NCI-H1417 (cell line): ENCODE measurements around the gene WFDC1.

ENCODE experiments used
- DNase-seq, 3 experiments: peaks; one replicate each; lab custom pipeline; 2025; lab: John Stamatoyannopoulos, UW

Gene WFDC1

DNA sequence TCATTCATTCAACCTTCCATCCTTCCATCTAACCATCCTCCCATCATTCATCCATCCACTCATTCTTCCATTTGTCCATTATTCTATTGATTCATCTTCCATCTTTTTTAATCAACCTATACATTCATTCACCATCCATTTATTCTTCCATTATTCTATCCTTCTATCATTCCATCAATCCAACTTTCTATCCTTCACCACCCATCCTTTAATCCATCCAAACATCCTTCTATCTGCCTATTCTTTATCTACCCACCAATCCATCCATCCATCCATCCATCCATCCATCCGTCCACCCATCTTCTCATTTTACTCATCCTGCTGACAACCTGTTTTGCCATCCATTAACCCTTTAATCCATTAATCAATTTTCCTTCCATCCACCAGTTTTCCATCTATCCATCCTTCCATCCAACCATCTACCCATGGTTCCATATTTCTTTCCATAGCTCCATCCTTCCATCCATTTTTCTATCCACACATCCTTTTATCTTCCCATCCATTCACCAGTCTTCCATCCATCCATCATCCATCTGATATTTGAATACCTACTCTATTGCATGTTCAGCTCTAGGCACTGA is 21.8 kb upstream of the WFDC1 start:
- no peak for DNase-seq

- no peak for DNase-seq
Measured at GRCh38 chr16:84274515-84274914, 20.2 kb upstream of the WFDC1 start.

DNA sequence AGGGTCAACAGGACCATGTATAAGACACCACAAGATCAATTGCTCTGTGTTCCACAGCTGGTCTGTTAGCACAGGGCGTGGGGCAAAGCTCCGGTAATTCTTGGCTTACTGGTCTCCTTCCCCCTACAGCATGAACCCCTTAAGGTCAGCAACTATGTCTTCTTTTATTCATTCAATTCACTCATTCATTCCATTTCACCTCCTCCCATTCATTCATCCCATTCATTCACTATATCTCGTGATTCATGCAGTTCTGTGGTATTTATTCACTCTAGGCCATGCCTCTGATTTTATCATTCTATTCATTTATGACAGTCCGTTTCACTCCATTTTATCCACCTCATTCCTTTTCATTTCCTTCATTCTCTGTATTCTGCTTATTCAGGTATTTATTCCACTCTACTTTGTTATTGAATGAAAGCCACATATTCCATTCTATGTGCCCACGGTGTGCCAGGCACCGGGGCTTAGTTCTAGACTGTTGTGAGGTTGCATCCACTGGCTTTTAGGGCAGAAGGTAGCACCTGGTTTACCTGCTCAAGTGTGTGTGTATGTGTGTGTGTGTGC is 19.0 kb upstream of the WFDC1 start:
- DNase-seq: no peak

GRCh38 chr16:84277244-84277823 is 17.3 kb upstream of the WFDC1 start:
- DNase-seq: peak; percentile 26 to 73 (median 54)

GRCh38 chr16:84278333-84278732 is 16.3 kb upstream of the WFDC1 start:
- no peak for DNase-seq

DNA sequence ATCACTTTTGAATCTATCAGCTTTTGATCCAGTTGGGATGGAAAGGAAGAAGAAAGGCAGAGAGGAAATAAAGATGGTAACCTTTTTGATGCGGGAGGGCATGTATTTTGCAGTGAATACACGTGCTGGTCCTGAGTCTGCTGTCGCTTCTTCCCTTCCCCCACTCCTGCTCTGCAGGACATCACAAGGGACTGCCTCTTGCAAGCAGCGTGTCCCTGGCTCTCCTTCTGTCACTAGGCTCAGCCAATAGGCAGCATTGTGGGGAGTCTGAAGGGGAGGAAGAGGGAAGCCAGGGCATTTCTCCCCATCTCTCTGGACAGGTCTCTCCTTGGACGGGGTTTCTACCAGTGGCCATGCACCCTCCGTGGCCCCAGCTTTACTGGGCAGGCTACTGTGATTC is 15.7 kb upstream of the WFDC1 start:
- DNase-seq: peak in 2 of 3 experiments; percentile 7 to 34

GRCh38 chr16:84279881-84280280 is 14.8 kb upstream of the WFDC1 start:
- no peak for DNase-seq

DNA sequence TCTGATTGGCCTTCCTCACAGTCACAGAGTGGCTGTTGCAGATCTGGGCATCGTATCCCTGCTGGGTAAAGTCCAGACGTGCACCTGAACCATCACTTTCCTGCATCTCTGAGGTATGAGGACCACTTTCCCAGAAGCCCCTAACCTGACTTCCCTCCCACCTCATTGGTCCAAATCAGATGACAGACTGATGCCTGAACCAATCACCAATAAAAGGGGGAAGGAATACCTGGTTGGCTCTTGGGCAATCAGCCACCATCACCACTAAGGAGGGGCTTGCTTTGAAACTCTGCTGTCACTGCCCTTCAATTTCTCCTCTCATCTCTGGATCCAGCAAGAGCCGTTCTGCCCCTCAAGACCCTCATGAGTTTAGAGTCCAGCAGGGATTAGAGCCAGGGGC is 13.6 kb upstream of the WFDC1 start:
- no peak for DNase-seq

GRCh38 chr16:84282533-84282932 is 12.1 kb upstream of the WFDC1 start:
- DNase-seq: no peak

DNA sequence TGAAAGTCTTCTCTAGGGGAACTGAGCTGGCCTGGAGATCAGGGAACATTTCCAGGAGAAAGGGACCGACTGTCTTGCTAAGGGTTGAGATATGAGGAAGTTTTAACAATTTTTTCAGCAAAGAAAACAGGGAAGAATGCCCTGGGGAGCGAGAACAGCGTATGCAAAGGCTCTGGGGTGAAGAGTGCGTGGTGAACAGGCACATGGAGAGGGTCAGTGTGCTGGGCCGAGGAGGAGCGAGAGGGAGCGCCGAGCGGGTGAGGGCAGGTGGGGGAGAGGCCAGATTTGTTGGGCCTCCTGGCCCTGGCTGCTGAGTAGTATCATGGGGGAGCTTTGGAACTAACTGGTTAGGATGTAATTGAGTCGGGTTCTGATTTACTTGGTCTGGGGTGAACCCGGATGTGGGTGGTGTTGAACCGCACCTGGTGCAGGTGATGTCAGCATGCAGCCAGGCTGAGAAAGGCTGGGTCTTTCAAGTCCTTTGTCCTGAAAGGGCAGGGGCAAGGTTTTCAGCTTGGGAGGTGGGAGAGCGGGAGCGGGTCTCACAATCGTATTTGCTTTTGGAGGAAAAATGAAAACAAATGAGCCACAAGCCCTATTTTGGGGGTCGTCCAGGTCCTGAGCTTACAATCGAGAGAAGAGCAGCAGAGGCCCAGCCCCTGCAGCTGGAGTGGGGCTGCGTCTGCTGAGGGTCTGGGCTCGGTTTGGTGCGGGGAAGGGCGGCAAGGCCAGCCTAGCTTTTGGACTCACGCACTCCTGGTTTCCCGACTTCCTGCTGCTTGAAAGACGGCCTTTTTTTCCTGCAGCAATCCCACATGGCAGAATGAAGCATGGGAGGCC is 11.1 kb upstream of the WFDC1 start:
- DNase-seq: no peak

DNA sequence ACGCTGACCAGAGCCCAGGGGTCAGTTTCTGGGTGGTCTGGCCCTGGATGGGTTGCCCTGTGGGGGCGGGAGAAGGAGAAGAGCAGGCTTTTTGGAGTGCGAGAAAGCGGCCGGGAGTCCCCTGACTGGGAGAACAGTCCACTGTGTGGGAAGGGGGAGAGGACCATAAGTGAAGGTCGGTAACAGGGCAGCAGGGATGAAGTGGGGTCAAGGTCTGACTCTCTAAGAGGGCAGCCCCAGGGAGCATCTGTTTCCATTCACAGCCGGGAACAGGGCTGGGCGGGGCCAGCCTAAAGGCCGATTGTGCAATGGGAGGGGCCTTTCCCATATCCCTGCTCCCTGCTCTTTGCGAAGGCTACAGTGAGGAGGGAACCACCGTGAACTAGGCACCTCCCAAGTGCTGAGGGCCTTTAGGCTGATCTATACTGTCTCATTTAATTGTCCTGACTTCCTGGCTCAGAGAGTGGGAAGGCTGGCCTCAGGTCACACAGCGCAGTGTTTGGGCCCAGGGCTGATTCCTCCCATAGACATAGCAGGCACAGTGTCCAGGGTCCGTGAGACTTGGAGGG is 10.4 kb upstream of the WFDC1 start:
- no peak for DNase-seq

DNA sequence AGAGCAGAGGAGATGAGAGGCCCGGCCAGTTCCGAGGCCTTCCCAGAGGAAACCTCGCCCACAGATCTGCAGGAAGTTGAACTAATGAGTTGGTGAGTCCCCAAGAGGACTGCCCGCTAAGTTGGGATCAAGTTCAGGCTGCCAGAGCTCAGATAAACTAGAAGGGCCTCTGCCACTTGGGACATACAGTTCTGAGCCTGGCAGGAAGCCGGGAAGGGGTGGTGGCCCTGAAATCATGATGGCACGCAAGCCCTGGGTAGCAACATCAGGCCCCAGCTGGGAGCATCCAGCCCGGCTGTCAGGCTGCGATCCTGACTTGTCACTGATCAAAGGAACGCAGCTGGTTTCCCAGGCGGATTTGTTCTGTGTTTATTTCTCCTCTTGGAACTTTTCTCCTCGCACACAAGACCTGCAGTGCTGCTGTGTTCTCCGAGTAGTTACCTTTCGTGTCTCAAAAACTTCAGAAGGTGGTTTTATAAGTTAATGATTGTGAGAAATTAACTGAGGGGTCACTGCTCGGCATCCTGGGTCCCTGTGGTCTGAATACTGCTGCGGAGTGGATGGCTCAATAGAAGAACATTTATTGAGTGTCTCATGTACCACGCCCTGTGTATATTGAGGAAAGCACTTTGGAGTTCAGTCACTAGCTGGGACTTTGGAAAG is 8.0 kb upstream of the WFDC1 start:
- no peak for DNase-seq

DNA sequence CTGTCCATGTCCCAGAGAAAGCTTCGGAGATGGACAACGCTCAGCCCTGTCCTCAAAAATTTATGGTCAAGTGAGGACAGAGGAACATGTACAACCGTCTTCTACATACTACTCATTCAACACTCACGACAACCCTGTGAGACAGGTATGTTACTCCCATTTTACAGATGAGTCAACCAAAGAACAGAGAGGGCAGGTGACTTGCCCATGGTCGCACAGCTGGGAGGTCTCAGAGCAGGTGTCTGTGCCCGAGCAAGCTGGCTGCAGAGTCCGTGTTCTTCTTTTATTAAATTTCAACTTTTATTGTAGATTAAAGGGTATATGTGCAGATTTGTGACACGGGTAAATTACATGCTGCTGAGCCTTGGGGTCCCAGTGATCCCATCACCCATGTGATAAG is 5.8 kb upstream of the WFDC1 start:
- DNase-seq: no peak

- DNase-seq: no peak
Measured at GRCh38 chr16:84291226-84291625, 3.5 kb upstream of the WFDC1 start.

GRCh38 chr16:84292011-84292410 is 2.7 kb upstream of the WFDC1 start:
- DNase-seq: peak in 1 of 3 experiments; percentile 32

DNA sequence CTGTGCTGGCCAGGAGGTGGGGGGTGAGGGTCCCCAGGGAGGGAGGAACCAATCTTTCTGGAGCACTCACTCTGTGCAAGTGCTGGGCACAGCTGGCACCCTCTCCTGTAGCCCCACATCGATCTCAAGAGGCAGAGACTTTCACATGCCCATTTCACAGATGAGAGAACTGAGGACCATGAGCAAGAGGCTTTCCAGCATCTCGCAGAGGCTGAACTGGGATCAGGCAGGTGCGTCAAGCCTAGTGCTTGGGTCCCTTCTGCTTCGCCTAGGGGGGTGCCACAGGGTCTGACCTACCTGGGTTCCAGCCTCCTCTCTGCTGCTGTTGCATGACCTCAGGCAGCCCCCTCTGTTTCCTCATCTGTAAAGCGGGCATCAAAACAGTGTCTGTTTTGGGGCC is 1.3 kb upstream of the WFDC1 start:
- DNase-seq: no peak

DNA sequence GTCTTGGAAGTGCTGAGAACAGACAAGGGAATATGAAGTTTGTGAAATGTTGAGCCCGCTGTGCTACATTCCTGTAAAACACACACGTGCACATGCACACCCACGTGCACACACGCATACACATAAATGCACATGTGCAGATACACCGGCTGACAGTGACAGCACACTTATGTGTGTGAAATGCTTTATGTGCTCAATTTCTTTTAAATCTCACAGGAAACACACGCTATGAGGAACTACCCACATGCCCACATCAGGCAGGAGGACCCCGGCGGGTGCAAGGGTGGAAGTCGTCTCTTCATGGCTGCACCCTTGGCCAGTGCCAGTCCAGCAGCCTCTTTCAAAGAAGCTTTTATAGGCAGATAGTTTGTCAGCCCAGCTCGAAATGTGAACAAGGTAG is 561 bp upstream of the WFDC1 start:
- DNase-seq: no peak

DNA sequence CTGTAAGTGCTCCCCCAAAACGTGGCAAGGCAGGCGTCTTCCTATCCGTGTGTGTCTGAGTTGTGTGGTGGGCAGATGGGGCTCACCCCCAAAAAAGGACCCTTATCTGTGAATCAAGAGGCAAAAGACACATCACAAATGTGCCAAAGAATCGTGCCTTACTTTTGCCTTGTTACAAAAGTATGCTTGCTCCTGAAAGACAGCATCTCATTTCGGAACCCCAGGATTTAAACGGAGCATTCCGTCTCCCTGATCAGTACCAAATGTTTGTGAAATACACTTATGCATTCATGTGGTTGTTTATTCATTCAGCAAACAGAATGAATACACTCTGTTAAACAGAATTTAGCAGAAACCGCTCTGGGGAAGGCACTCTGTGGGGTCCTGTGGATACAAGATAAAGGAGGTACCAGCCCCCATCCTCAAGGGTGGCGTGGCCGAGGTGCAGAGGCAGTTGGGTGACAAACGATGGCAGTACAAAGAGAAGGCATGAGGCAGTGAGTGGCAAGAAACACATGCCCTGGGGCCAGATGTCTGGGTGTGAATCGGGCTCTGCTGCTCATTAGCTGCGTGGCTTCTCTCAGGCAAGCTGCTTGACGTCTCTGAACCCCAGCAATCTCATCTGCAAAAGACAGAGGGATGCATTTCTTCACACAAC is 654 bp downstream of the WFDC1 start:
- no peak for DNase-seq

DNA sequence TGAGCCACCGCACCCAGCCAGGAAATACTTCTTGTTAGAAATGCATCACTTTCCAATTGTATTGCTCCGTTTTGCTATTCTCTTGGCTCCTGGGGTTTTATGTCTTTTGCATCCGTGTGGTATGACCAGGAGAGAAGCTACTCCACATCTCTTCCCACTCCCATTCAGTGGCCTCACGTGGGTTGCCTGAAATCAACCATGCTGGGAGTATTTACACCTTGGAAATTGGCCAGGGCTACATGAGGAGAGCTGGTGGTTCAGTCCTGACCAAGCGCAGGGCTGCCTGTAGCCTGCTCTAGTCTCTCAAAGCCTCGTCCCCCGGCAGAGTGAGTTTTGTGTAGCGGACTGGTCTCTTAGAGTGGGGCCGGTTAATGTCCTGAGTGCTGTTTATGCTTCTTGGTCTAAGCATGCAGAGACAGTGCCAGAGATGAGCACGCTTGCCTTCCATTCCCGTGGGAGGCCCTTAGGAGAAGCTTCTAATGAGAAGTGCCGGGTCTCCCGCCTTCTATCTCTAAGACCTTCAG is 3.8 kb downstream of the WFDC1 start:
- DNase-seq: no peak

DNA sequence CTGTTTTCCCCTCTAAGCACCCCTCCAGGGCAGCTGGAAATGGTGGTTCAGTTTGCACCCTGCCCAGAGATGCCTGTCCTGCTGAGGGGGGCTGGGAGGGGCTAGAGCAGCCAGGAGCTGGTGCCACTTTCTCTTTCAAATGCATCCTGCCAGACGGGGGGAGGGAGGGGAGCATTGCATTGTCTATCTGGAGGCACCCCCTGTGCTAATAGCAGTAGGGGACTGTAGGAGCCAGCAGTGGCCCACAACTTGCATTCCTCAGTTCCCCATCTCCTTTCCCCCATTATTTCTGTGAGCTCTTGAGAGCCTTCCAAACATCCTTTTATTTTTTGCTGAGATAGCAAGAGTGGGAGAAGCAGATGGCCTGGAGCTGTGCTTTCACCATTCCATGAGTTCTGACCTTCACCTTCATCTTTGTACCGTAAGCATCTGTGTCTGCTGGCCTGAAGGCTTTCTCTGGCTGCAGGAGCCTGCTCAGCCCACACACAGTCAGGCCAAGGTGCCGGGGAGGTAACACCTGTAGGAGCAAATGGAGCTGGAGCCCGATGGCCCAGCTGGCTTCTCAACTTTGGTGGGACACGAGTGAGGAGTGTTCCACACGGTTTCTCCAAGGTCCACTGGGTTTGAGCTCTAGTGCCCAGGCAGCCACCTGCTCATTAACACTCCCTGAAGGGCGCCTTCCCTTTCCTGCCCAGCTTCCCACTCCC is 5.2 kb downstream of the WFDC1 start:
- no peak for DNase-seq
